AG09319 (cell line): ENCODE results near the gene MARK2.

Source experiments
- DNase-seq: peaks from one replicate; pipeline ENCODE4 v3.0.0-alpha.2; 2010; ENCODE audit warnings: low read depth; ENCODE audit errors: extremely low read depth
- CTCF ChIP-seq: IDR thresholded peaks from 2 replicates; pipeline ENCODE4 v1.5.1; 2011; ENCODE audit warnings: low read depth, mild to moderate bottlenecking, inconsistent platforms, low read length, moderate library complexity

Gene MARK2

GRCh38 chr11:63845911-63846310, 7.0 kb downstream of the MARK2 start:
- no peak for TF ChIP-seq CTCF
- no peak for DNase-seq

GRCh38 chr11:63846897-63847296, 8.0 kb downstream of the MARK2 start:
- no peak for TF ChIP-seq CTCF
- DNase-seq: no peak

GRCh38 chr11:63847363-63847762, 8.5 kb downstream of the MARK2 start:
- no peak for DNase-seq
- no peak for TF ChIP-seq CTCF

GRCh38 chr11:63849691-63850090, 10.8 kb downstream of the MARK2 start:
- no peak for DNase-seq
- TF ChIP-seq CTCF: no peak

GRCh38 chr11:63850920-63851319, 12.0 kb downstream of the MARK2 start:
- TF ChIP-seq CTCF: no peak
- no peak for DNase-seq

GRCh38 chr11:63851364-63851763, 12.5 kb downstream of the MARK2 start:
- DNase-seq: no peak
- TF ChIP-seq CTCF: no peak

GRCh38 chr11:63853476-63853875, 14.6 kb downstream of the MARK2 start:
- no peak for TF ChIP-seq CTCF

GRCh38 chr11:63854696-63855095, 15.8 kb downstream of the MARK2 start:
- DNase-seq: no peak

More at GRCh38 chr11:63853476-63853875, 14.6 kb downstream of the MARK2 start:
- no peak for DNase-seq

More at GRCh38 chr11:63854696-63855095, 15.8 kb downstream of the MARK2 start:
- no peak for TF ChIP-seq CTCF
